ENCODE data around the gene NRXN3.

NRXN3 gene

DNA sequence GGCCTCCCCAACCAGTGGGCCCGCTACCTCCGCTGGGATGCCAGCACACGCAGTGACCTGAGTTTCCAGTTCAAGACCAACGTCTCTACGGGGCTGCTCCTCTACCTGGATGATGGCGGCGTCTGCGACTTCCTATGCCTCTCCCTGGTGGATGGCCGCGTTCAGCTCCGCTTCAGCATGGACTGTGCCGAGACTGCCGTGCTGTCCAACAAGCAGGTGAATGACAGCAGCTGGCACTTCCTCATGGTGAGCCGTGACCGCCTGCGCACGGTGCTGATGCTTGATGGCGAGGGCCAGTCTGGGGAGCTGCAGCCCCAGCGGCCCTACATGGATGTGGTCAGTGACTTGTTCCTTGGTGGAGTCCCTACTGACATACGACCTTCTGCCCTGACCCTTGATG, 73.0 kb downstream of the NRXN3 start:
- H3K4me3 ChIP-seq (ENCODE audit: low read depth, low read length) = no peak overlapping the region

GRCh38 chr14:78245238-78245637, 75.1 kb downstream of the NRXN3 start:
- no peak overlapping the region for H3K4me3 ChIP-seq (ENCODE audit: low read depth, low read length)
- H3K4me1 ChIP-seq (ENCODE audit: control insufficient read depth, insufficient read depth, low read length) = peaks cover 5% of the 10 kb centered on the region; the same call in 1 of the 2 replicates
- no peak overlapping the region for H3K27ac ChIP-seq (ENCODE audit: low read depth, low read length)
- no peaks in the 10 kb centered on the region for H3K36me3 ChIP-seq (ENCODE audit: control insufficient read depth, insufficient read depth, low read length)
- no peaks in the 10 kb centered on the region for H3K9me3 ChIP-seq (ENCODE audit: control insufficient read depth, insufficient read depth, low read length)
- H3K27me3 ChIP-seq (ENCODE audit: control insufficient read depth, insufficient read depth, low read length) = no peaks in the 10 kb centered on the region
- no peak overlapping the region for H3K9ac ChIP-seq (ENCODE audit: low read depth, low read length)

More for the DNA sequence above, 73.0 kb downstream of the NRXN3 start:
- H3K27ac ChIP-seq (ENCODE audit: low read depth, low read length) = no peak overlapping the region
- H3K27me3 ChIP-seq (ENCODE audit: control insufficient read depth, insufficient read depth, low read length) = no peaks in the 10 kb centered on the region
- H3K4me1 ChIP-seq (ENCODE audit: control insufficient read depth, insufficient read depth, low read length) = no peaks in the 10 kb centered on the region
- H3K9me3 ChIP-seq (ENCODE audit: control insufficient read depth, insufficient read depth, low read length) = no peaks in the 10 kb centered on the region
- no peaks in the 10 kb centered on the region for H3K36me3 ChIP-seq (ENCODE audit: control insufficient read depth, insufficient read depth, low read length)
- H3K9ac ChIP-seq (ENCODE audit: low read depth, low read length) = no peak overlapping the region

GRCh38 chr14:78248501-78249090, 78.4 kb downstream of the NRXN3 start:
- no peaks in the 10 kb centered on the region for H3K27me3 ChIP-seq (ENCODE audit: control insufficient read depth, insufficient read depth, low read length)

GRCh38 chr14:78251308-78251707, 81.1 kb downstream of the NRXN3 start:
- no peaks in the 10 kb centered on the region for H3K9me3 ChIP-seq (ENCODE audit: control insufficient read depth, insufficient read depth, low read length)
- H3K4me1 ChIP-seq (ENCODE audit: control insufficient read depth, insufficient read depth, low read length) = peaks cover 5% of the 10 kb centered on the region; the same call in 1 of the 2 replicates
- H3K4me3 ChIP-seq (ENCODE audit: low read depth, low read length) = no peak overlapping the region
- no peaks in the 10 kb centered on the region for H3K36me3 ChIP-seq (ENCODE audit: control insufficient read depth, insufficient read depth, low read length)
- H3K27me3 ChIP-seq (ENCODE audit: control insufficient read depth, insufficient read depth, low read length) = no peaks in the 10 kb centered on the region
- H3K9ac ChIP-seq (ENCODE audit: low read depth, low read length) = no peak overlapping the region
- no peak overlapping the region for H3K27ac ChIP-seq (ENCODE audit: low read depth, low read length)

More at GRCh38 chr14:78248501-78249090, 78.4 kb downstream of the NRXN3 start:
- Histone ChIP-seq H3K9me3 (ENCODE audit: control insufficient read depth, insufficient read depth, low read length) (no peaks in the 10 kb centered on the region), H3K4me1 (ENCODE audit: control insufficient read depth, insufficient read depth, low read length) (peaks cover 5% of the 10 kb centered on the region; the same call in 1 of the 2 replicates), H3K4me3 (ENCODE audit: low read depth, low read length) (no peak overlapping the region), H3K36me3 (ENCODE audit: control insufficient read depth, insufficient read depth, low read length) (no peaks in the 10 kb centered on the region), H3K9ac (ENCODE audit: low read depth, low read length) (no peak overlapping the region), H3K27ac (ENCODE audit: low read depth, low read length) (no peak overlapping the region)

DNA sequence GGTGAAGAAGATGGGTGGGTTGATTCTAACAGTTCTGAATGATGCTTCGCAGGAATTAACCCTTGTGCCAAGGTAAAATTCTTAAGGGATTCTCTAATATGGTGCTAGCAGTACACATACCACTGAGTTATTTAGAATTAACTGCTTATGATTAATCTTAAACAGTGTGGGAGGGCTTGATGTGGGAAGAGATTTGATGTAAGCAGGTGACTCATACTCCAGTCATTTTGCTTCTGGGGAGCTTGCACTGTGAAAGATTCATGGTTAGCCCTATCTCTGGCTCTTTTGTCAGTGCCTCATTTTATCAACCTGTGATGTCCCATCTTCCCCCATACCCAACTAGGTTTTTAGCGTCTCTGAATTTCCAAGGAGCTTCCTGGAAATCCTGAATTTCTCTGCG, 83.8 kb downstream of the NRXN3 start:
- no peaks in the 10 kb centered on the region for H3K36me3 ChIP-seq (ENCODE audit: control insufficient read depth, insufficient read depth, low read length)
- no peak overlapping the region for H3K9ac ChIP-seq (ENCODE audit: low read depth, low read length)
- no peak overlapping the region for H3K27ac ChIP-seq (ENCODE audit: low read depth, low read length)
- H3K4me3 ChIP-seq (ENCODE audit: low read depth, low read length) = no peak overlapping the region
- no peaks in the 10 kb centered on the region for H3K27me3 ChIP-seq (ENCODE audit: control insufficient read depth, insufficient read depth, low read length)
- H3K4me1 ChIP-seq (ENCODE audit: control insufficient read depth, insufficient read depth, low read length) = no peaks in the 10 kb centered on the region
- H3K9me3 ChIP-seq (ENCODE audit: control insufficient read depth, insufficient read depth, low read length) = no peaks in the 10 kb centered on the region

GRCh38 chr14:78254911-78255461, 84.8 kb downstream of the NRXN3 start:
- no peaks in the 10 kb centered on the region for H3K4me1 ChIP-seq (ENCODE audit: control insufficient read depth, insufficient read depth, low read length)
- H3K9ac ChIP-seq (ENCODE audit: low read depth, low read length) = no peak overlapping the region
- no peaks in the 10 kb centered on the region for H3K9me3 ChIP-seq (ENCODE audit: control insufficient read depth, insufficient read depth, low read length)
- H3K36me3 ChIP-seq (ENCODE audit: control insufficient read depth, insufficient read depth, low read length) = no peaks in the 10 kb centered on the region
- H3K27ac ChIP-seq (ENCODE audit: low read depth, low read length) = no peak overlapping the region
- H3K27me3 ChIP-seq (ENCODE audit: control insufficient read depth, insufficient read depth, low read length) = no peaks in the 10 kb centered on the region
- H3K4me3 ChIP-seq (ENCODE audit: low read depth, low read length) = no peak overlapping the region

DNA sequence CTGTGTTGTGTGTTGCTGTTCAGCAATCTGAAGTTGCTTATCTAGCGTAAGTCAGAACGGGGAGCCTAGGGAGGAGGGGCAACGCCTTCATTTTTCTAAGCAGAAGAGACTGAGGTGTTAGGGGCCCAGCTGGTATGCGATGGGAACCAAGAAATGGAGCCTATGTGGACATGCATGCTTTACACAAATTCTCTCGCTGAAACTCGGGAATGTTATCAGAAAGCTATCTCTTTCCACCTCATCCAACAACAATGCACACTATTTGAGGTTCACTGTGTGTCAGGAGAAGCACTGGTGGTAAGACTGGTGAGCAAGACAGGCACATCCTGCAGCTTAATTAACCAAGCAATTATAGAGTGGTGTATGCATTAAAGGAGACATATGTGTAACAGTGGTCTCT, 89.7 kb downstream of the NRXN3 start:
- Histone ChIP-seq H3K27me3 (ENCODE audit: control insufficient read depth, insufficient read depth, low read length) (no peaks in the 10 kb centered on the region), H3K27ac (ENCODE audit: low read depth, low read length) (no peak overlapping the region), H3K36me3 (ENCODE audit: control insufficient read depth, insufficient read depth, low read length) (no peaks in the 10 kb centered on the region), H3K4me3 (ENCODE audit: low read depth, low read length) (no peak overlapping the region), H3K9ac (ENCODE audit: low read depth, low read length) (no peak overlapping the region), H3K9me3 (ENCODE audit: control insufficient read depth, insufficient read depth, low read length) (no peaks in the 10 kb centered on the region), H3K4me1 (ENCODE audit: control insufficient read depth, insufficient read depth, low read length) (no peaks in the 10 kb centered on the region)

DNA sequence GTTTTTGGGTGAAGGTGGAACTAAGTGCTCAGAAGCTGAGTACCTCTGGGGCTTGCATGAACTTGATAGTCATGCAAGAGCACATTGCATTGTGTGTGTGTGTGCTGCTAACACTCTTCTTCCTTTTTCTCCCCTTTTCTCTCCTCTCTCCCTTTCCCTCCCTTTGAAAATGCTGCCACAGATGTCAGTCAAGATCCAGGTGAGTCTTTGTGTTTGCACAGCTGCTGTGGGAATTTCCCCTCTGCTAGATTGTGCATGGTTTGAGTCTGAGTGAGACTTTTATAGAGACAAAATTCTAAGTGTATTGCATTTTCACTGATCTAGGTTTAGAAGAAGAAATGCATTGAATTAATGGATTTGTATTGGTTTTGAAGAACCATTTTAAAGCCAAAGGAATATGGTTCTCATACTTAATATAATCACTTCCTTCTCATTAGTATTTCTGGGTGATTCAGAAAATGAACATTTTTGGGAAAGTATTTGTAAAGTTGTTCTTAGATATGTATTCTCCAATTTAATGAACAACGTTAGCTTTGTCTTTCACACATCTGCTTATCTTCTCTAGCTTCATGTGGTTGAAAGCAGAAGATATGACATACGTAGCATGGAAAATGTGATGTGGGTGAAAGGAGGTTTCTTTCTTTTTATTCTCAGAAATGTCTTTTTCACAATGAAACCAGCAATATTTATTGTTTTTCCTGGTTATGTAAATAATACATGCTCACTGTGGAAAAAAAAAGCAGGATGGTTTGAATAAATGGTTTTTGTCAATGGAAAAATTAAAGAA, 108.5 kb downstream of the NRXN3 start:
- Histone ChIP-seq H3K36me3 (ENCODE audit: control insufficient read depth, insufficient read depth, low read length) (no peaks in the 10 kb centered on the region), H3K27ac (ENCODE audit: low read depth, low read length) (no peak overlapping the region), H3K27me3 (ENCODE audit: control insufficient read depth, insufficient read depth, low read length) (no peaks in the 10 kb centered on the region), H3K4me3 (ENCODE audit: low read depth, low read length) (no peak overlapping the region), H3K9me3 (ENCODE audit: control insufficient read depth, insufficient read depth, low read length) (no peaks in the 10 kb centered on the region), H3K4me1 (ENCODE audit: control insufficient read depth, insufficient read depth, low read length) (no peaks in the 10 kb centered on the region), H3K9ac (ENCODE audit: low read depth, low read length) (no peak overlapping the region)

GRCh38 chr14:78282437-78282836, 112.3 kb downstream of the NRXN3 start:
- Histone ChIP-seq H3K36me3 (ENCODE audit: control insufficient read depth, insufficient read depth, low read length) (no peaks in the 10 kb centered on the region), H3K4me1 (ENCODE audit: control insufficient read depth, insufficient read depth, low read length) (no peaks in the 10 kb centered on the region), H3K4me3 (ENCODE audit: low read depth, low read length) (no peak overlapping the region), H3K9ac (ENCODE audit: low read depth, low read length) (no peak overlapping the region), H3K27me3 (ENCODE audit: control insufficient read depth, insufficient read depth, low read length) (no peaks in the 10 kb centered on the region), H3K27ac (ENCODE audit: low read depth, low read length) (no peak overlapping the region), H3K9me3 (ENCODE audit: control insufficient read depth, insufficient read depth, low read length) (no peaks in the 10 kb centered on the region)

- H3K4me1 ChIP-seq (ENCODE audit: control insufficient read depth, insufficient read depth, low read length) = peaks cover 1% of the 10 kb centered on the region; the same call in 1 of the 2 replicates
- H3K27ac ChIP-seq (ENCODE audit: low read depth, low read length) = no peak overlapping the region
- H3K4me3 ChIP-seq (ENCODE audit: low read depth, low read length) = no peak overlapping the region
- H3K27me3 ChIP-seq (ENCODE audit: control insufficient read depth, insufficient read depth, low read length) = no peaks in the 10 kb centered on the region
- no peaks in the 10 kb centered on the region for H3K36me3 ChIP-seq (ENCODE audit: control insufficient read depth, insufficient read depth, low read length)
- no peaks in the 10 kb centered on the region for H3K9me3 ChIP-seq (ENCODE audit: control insufficient read depth, insufficient read depth, low read length)
- no peak overlapping the region for H3K9ac ChIP-seq (ENCODE audit: low read depth, low read length)
Measured at GRCh38 chr14:78286210-78286609, 116.0 kb downstream of the NRXN3 start.

- Histone ChIP-seq H3K4me3 (ENCODE audit: low read depth, low read length) (no peak overlapping the region), H3K36me3 (ENCODE audit: control insufficient read depth, insufficient read depth, low read length) (no peaks in the 10 kb centered on the region), H3K9me3 (ENCODE audit: control insufficient read depth, insufficient read depth, low read length) (no peaks in the 10 kb centered on the region)
Measured at GRCh38 chr14:78292003-78292402, 121.8 kb downstream of the NRXN3 start.

More at GRCh38 chr14:78292003-78292402, 121.8 kb downstream of the NRXN3 start:
- Histone ChIP-seq H3K27me3 (ENCODE audit: control insufficient read depth, insufficient read depth, low read length) (no peaks in the 10 kb centered on the region), H3K4me1 (ENCODE audit: control insufficient read depth, insufficient read depth, low read length) (peaks cover 18% of the 10 kb centered on the region; the same call in 1 of the 2 replicates), H3K9ac (ENCODE audit: low read depth, low read length) (no peak overlapping the region), H3K27ac (ENCODE audit: low read depth, low read length) (no peak overlapping the region)

Data from HUES48 (cell line).